K562 (cell line): Measurements from ENCODE around the gene DOCK3. TPM values are rescaled to one million over a fixed set of nuclear protein-coding genes. Genes with fewer than 3 reads are reported as not detected.

Experiments used
- ARNT ChIP-seq, 2 experiments: fragments of 450-650 bp; IDR thresholded peaks; 2 replicates each; pipeline ENCODE4 v1.6.1; 2016; ENCODE audit warnings: mild to moderate bottlenecking in 1 of 2
- DIDO1 ChIP-seq: fragments of 450-650 bp; IDR thresholded peaks from 2 replicates; pipeline ENCODE4 v1.6.1; 2016; ENCODE audit warnings: low read depth, missing biosample characterization, missing genetic modification characterization
- FOS ChIP-seq: IDR thresholded peaks from 3 replicates; pipeline ENCODE4 v1.6.1; 2011; ENCODE audit not compliant: insufficient read length; ENCODE audit errors: extremely low read depth
- GABPA ChIP-seq: fragments of 200-800 bp; sonication (Bioruptor generic); conservative IDR thresholded peaks from 2 replicates; pipeline ENCODE4 v1.6.1; 2016; ENCODE audit warnings: low read depth, missing genetic modification characterization, missing compliant biosample characterization
- HIVEP1 ChIP-seq: fragments of 250-450 bp; sonication (Bioruptor Pico); IDR thresholded peaks from 2 replicates; pipeline ENCODE4 v1.4.0; 2020; ENCODE audit warnings: mild to moderate bottlenecking
- HLTF ChIP-seq: fragments of 450-650 bp; IDR thresholded peaks from 2 replicates; pipeline ENCODE4 v1.6.1; 2016
- JUND ChIP-seq, 2 experiments: IDR thresholded peaks; 2 replicates in 1 of 2; 3 replicates in 1 of 2; pipeline ENCODE4 v1.6.1; 2011; ENCODE audit warnings: borderline replicate concordance in 2 of 2, low read depth in 2 of 2, low read length in 2 of 2, improper control_type of control experiment in 1 of 2, missing biosample characterization in 1 of 2, missing genetic modification characterization in 1 of 2, missing genetic modification reagents in 1 of 2
- KDM5B ChIP-seq: fragments of 200-600 bp; sonication (generic); IDR thresholded peaks from 2 replicates; pipeline ENCODE4 v1.6.1; 2012; ENCODE audit warnings: low read depth, mild to moderate bottlenecking, moderate library complexity, low read length, control low read depth, inconsistent platforms; ENCODE audit not compliant: insufficient replicate concordance
- MBD1 ChIP-seq: fragments of 250-450 bp; sonication (Bioruptor Pico); IDR thresholded peaks from 2 replicates; pipeline ENCODE4 v1.8.0; 2022; ENCODE audit warnings: inconsistent platforms
- NFRKB ChIP-seq: fragments of 450-650 bp; IDR thresholded peaks from 2 replicates; pipeline ENCODE4 v1.6.1; 2016; ENCODE audit warnings: low read depth
- PHF20 ChIP-seq: fragments of 450-650 bp; IDR thresholded peaks from 2 replicates; pipeline ENCODE4 v1.6.1; 2018; ENCODE audit not compliant: partially characterized antibody
- POLR2H ChIP-seq: IDR thresholded peaks from 2 replicates; pipeline ENCODE4 v1.6.1; 2016; ENCODE audit warnings: missing genetic modification characterization, low read depth, mild to moderate bottlenecking, control low read depth, missing compliant biosample characterization, moderate library complexity
- RBFOX2 ChIP-seq: fragments of 200-400 bp; formaldehyde crosslinking; IDR thresholded peaks from 2 replicates; pipeline ENCODE4 v1.6.1; 2017; ENCODE audit warnings: low read depth, mild to moderate bottlenecking, low read length, moderate library complexity
- RBM25 ChIP-seq: fragments of 200-400 bp; formaldehyde crosslinking; IDR thresholded peaks from 2 replicates; pipeline ENCODE4 v1.6.1; 2018; ENCODE audit warnings: low read length, low read depth, moderate library complexity; ENCODE audit not compliant: severe bottlenecking
- SIX5 ChIP-seq, 2 experiments: IDR thresholded peaks; 2 replicates each; pipeline ENCODE4 v1.6.1; 2011; ENCODE audit warnings: low read length in 2 of 2, borderline replicate concordance in 1 of 2, low read depth in 1 of 2, mild to moderate bottlenecking in 1 of 2, moderate library complexity in 1 of 2; ENCODE audit not compliant: insufficient read depth in 1 of 2
- SMAD2 ChIP-seq: fragments of 150-350 bp; IDR thresholded peaks from 2 replicates; pipeline ENCODE4 v1.6.1; 2014; ENCODE audit warnings: low read depth, mild to moderate bottlenecking, low read length
- SREBF2 ChIP-seq: sonication (generic); formaldehyde crosslinking; IDR thresholded peaks from 2 replicates; pipeline ENCODE4 v1.4.0; 2020; ENCODE audit warnings: mild to moderate bottlenecking, missing genetic modification reagents
- ZBTB11 ChIP-seq, 3 experiments: fragments of 200-800 bp in 1 of 3; fragments of 250-450 bp in 1 of 3; fragments of 450-650 bp in 1 of 3; sonication (Bioruptor Pico) in 1 of 3; sonication (Bioruptor generic) in 1 of 3; formaldehyde crosslinking in 1 of 3; IDR thresholded peaks; 2 replicates each; pipeline versions ENCODE4 v1.6.1 to v1.8.0; 2016 to 2022; ENCODE audit warnings: mild to moderate bottlenecking in 2 of 3, missing genetic modification characterization in 2 of 3, missing compliant biosample characterization in 1 of 3, moderate library complexity in 1 of 3
- ZNF280A ChIP-seq: fragments of 450-650 bp; IDR thresholded peaks from 2 replicates; pipeline ENCODE4 v1.6.1; 2018; ENCODE audit warnings: mild to moderate bottlenecking, low read depth; ENCODE audit not compliant: partially characterized antibody
- ZNF76 ChIP-seq: fragments of 250-450 bp; sonication (Bioruptor Pico); IDR thresholded peaks from 2 replicates; pipeline ENCODE4 v1.4.0; 2020; ENCODE audit warnings: mild to moderate bottlenecking, moderate library complexity, borderline replicate concordance
- polyA plus RNA-seq, 8 experiments: library from polyadenylated mRNA; depleted of rRNA in 4 of 8; stranded (reverse) in 5 of 8; unstranded in 3 of 8; fragments of >200 nt; fragmentation: Nextera tagmentation in 2 of 8; fragmentation: Illumina TruSeq in 1 of 8; extraction: Ambion mirVana in 2 of 8; extraction: Trizol in 1 of 8; gene quantifications; 2 replicates each; pipeline versions ENCODE4 v1.2.1 to v1.2.3, GENCODE V29; 2011 to 2014; ENCODE audit warnings: inconsistent platforms in 1 of 8, missing spikeins in 1 of 8
- total RNA-seq, 7 experiments: library from RNA; depleted of rRNA in 6 of 7; stranded (reverse); fragments of >200 nt in 6 of 7; fragmentation: Illumina TruSeq in 2 of 7; extraction: Trizol in 2 of 7; gene quantifications; 2 replicates each; pipeline versions ENCODE4 v1.2.1 to v1.2.3, GENCODE V29; 2011 to 2021; ENCODE audit warnings: low replicate concordance in 1 of 7

The DOCK3 gene
- total and polyA plus RNA-seq, 9 of the 15 experiments (the other 6 are each of a cell fraction or from before 2014, with no cell fraction given) = under 0.01 to 0.03 (median 0.01) TPM; not detected in 4

- TF ChIP-seq FOS = peak; percentile 95
- peak; percentile 38 to 41; a peak in 3 of 4 replicates for TF ChIP-seq SIX5 (IDR thresholded peaks at IDR 0.05; ENCODE audit: borderline replicate concordance in 1 of 2, insufficient read depth in 1 of 2, low read depth in 1 of 2, low read length in 2 of 2)
- peak; percentile 72 for TF ChIP-seq KDM5B
- TF ChIP-seq DIDO1 (tag) = no peak
- TF ChIP-seq JUND (IDR thresholded peaks at IDR 0.05; ENCODE audit: borderline replicate concordance, low read depth, low read length) = 0 out of 2 replicates have a peak, but pooled peaks have one; percentile 3
- 0 out of 3 replicates have a peak, but pooled peaks have one; percentile 11 for TF ChIP-seq JUND (tag; IDR thresholded peaks at IDR 0.05; ENCODE audit: borderline replicate concordance, low read depth, low read length)
- TF ChIP-seq SMAD2 = no peak
- TF ChIP-seq RBM25 = peak; percentile 100
- TF ChIP-seq MBD1 = no peak
- TF ChIP-seq ZNF76 = no peak
- peak; percentile 81 for TF ChIP-seq POLR2H (tag)
- TF ChIP-seq ZNF280A = no peak
- TF ChIP-seq ARNT (IDR thresholded peaks at IDR 0.05) = no peak
- no peak for TF ChIP-seq SREBF2 (CRISPR knock-in tag)
- TF ChIP-seq ZBTB11 (CRISPR knock-in tag; IDR thresholded peaks at IDR 0.05) = peak in 1 of 3 experiments; percentile 43; a peak in 1 of 6 replicates
- TF ChIP-seq PHF20 = peak; percentile 31
- TF ChIP-seq HIVEP1 = no peak
- TF ChIP-seq HLTF = no peak
- TF ChIP-seq NFRKB = peak; percentile 91
- TF ChIP-seq RBFOX2 = peak; percentile 94
- TF ChIP-seq GABPA (tag) = peak; percentile 93
Measured at GRCh38 chr3:51384726-51385473, 710.2 kb downstream of the DOCK3 start, which contains the start of gene MANF (continued).
